Fibroblast of peridontal ligament (primary cell): Measurements from ENCODE around the gene ARNT2.
A peak's percentile ranks its signal among the peaks of the same experiment; 100 is the strongest.

Source experiments
- DNase-seq: peaks from one replicate; pipeline ENCODE4 v3.0.0-alpha.2; 2010; ENCODE audit errors: extremely low read depth

ARNT2 gene

DNA sequence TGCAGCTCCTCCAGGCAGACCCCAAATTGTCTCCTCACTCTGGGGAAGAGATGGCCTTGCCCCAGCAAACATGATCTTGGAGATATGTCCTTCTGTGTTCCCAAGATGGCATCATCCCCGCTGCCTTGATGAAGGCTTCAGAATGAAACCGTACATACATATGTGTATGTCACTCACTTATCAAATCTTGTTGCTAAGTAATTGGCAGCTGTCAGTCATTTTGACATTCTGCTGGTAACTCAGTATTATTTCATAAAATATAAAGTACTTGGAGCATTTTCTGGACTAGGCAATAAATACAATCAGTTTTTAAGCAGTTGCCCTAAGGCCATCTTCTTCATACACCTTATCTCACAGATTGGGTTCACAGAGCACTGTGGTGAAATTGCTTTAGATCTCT, 62.4 kb downstream of the ARNT2 start:
- no peak for DNase-seq

DNA sequence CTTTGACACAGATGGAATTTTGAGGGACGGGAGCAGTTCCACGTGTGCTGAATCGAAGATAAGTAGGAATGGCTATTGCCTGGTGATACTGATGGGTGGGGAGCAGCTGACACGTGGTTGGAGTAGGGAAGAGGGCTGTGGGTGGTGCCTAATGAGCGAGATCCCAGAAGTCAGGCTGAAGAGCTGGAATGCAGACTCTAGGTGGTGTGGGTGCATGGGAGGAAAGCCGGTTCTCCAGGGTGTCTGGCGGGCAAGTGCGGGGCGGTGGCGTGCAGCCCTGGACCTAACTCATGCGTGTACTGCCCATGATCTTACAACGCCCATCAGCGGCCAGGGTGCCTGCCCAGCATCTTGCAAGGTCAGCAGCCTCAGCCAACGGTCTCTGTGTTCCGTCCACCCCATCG, 63.1 kb downstream of the ARNT2 start:
- no peak for DNase-seq

DNA sequence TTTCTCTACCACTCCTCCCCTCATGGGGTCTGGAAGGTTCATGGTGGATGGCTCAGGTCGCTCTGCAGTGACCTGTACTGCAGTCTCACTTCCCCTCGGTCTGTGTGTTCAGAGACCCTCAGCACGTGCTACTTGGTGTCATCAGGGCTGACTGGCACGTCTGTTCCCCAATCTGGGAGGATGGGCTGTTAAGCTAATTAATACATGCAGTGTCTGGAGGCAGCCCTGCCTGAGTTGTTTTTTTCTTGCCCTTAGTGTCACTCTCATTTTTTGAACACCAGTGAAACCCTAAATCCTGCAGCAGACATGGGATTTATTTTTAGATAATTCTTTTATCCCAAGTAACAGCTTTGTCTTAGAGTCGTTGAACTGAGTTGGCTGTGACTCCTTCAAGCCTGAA, 64.6 kb downstream of the ARNT2 start:
- no peak for DNase-seq

DNA sequence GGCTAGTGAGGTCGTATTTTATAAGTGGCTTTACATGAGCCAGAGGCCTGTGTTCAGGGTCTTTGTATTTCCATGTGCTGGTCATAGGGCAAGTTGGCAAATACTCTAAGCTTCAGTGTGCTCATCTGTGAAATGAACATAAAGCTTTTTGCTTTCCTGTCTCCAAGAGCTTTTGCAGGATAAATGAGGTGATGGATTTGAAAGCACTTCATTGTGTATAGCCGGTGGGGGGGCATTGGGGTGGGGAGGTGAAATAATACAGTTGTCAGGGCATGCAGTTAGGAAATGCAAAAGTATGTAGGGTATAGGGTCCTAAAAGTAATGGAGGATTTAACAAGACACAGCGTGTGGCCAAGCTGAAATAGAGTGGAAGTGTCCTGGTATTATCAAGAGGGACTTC, 67.7 kb downstream of the ARNT2 start:
- DNase-seq, result no peak

DNA sequence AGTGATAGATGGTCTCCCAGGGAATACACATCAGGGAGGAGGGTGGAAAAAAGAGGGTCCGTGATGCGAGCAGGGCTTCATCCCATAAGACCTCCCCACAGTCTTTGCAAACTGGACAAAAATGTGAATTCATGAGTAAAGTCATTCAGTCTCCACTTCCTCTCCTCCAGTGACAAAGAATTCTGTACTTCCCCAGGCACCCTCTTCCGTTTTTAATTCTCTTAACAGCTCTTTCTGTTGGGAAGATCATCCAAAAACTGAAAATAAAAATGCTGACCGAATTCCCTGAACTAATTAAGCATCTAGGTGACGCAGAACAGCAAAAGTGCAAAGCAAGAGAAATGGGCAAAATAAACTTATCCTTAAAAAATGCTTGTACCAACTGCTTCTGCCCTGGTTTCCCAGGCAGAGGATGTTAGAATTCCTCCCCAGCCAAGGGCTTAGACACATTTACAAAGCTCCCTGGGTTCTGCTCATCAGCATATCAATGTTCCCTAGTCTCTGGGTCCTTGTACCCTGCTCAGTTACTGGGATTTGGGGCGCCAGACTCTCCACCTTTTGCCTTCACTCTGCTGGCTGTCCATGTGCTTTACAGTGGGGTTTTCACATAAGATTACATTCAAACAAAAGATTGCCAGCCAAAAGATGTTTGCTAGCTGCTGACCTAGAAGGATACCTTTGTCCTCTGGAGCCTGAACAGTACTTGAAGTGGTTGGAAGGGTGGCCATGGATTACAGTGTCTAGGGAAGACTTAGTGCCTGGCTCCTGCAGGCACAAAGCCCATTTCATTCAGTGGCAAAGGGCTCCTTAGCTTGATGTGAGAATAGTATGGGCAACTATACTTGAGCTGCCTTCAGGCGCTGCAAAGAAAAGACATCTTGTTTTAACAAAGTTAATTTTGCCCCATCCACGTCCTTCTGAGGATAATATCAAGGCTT, 69.4 kb downstream of the ARNT2 start:
- DNase-seq, result no peak

DNA sequence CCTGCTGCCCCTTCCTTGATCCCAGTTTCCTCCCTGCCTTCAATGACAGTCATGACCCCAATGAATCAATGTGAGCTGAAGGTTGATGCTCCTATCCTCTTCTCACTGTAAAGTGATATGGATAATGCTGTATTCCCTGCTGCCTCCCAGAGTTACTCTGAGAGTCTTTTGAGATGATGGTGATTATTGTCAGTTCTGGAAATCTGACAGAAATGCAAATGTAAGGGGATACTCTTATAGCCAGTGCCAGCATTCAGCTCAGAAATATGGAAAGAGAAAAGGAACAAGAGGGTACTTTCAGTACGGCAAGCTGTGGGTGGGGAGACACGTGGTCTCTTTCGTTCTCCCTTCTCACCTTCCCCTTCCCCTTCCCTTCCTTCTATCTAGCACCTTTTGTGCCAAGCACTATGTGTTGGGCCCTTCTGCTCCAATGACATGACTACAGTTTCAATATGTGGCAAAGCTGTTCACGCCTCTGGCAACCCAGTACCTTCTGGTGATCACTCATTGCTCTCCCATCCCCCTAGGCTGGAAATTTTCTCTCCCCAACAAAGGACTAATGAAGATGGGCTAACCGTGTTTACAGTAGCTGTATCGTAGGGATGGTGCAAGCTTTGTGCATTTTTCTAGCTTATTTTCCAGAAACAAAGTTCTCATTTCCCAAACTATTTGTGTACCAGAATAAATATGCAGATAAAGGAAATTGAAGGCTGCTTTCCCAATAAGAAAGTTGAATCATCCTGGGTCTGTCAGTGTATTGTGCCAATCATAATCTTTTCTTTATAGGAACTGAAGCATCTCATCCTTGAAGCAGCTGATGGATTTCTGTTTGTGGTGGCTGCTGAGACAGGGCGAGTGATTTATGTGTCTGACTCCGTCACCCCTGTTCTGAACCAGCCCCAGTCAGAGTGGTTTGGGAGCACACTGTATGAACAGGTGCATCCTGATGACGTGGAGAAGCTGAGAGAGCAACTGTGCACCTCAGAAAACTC, 70.3 kb downstream of the ARNT2 start:
- peak; percentile 12 for DNase-seq

DNA sequence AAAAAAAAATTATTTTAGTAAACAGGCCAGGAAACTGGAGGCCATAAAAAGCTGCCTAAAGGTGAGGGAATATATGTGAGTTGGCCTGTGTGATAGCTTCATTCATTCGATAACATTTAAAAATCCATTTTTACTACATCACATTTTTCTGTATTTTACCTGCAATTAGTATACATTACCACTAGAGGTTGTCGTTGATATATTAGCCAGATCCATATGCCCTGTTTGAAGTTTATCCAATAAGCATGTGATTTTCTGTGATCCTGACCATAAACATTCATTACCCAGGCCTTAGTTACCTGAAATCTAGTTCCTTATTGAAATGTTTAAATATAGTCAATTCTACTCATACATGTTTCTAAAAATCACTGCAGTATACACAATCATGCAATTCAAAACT, 71.4 kb downstream of the ARNT2 start:
- DNase-seq, result no peak

DNA sequence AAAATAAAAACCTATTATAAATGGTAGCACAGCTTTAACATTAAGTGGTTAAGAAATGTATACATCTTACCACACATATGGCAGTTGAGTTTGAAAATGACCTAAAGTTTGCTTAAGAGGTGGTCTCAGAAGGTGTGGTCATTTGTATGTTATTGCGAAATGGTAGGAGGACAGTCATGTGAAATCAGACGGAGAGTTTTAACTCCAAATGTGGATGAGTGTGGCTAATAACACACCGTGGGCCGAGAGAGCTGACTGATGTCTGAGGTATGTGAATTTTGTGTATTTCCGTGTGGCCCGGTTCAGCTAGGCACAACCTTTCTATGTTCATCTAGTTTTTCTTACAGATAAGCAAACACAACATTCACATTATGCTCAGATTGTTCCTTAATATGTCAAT, 71.9 kb downstream of the ARNT2 start:
- no peak for DNase-seq

DNA sequence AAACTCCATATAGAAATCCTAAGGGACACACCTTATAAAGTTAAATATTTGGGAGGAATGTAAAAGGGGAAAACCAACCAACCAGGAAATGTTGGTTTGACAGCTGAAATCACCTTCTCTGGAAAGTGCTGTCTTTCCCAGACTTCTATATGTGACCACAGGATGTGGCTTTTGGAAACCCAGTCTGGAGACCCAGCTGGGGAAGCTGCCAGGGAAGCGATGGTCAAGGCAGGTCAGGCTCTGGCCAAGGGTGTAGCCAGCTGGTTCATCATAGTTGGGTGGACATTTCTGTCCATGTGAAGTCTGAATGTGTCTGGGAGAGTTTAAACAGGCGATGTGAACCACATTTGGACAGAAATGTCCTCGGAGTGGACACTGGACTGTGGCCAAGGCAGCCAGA, 73.9 kb downstream of the ARNT2 start:
- no peak for DNase-seq

DNA sequence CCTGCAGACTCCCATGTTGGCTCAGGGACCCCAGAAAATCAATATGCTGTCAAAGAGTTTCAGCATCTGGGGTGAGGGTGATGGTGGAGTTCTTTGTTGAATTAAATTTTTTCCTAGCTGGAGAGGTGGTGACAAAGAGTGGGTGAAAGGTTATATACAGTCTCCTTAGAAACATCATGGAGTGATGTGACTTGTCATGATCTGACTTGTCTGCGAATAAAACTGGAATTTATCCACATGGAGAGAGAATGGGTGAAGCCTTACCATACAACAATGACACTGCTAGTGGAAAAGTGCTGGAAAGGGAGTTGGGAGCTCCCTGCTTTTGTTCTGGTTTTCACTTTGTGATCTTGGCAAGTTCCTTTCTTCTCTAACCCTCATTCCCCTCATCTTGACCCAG, 75.0 kb downstream of the ARNT2 start:
- no peak for DNase-seq

DNA sequence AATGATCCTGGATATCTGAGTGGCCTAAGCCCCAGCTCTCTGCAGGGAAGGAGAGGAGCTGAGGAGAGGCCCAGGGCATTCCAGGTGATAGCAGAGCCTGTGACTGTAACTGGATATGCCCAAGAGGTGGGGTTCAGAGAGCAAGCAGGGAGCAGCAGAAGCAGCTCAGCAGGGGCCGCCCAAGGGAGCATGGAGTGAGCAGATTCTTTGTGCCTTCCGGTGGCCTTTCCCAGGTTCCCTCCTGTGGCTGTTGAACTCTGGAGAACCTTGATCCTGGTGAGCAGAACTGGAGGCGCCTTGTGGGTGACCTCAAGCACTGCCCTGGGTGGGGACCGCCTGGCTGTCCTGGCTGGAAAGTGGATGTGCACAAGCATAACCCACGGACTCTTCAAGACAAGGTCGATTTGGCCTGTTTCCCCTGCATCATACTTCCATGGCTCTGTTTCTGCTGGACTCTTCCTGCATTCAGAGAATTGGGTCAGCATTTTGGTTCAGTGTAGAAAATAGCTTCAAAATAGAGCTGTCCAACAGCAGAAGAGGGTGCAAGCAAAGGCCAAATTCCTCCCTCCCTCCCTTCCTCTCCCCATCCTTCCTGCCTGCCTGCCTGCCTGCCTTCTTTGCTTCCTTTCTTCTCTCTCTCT, 76.1 kb downstream of the ARNT2 start:
- DNase-seq, result peak; percentile 73

DNA sequence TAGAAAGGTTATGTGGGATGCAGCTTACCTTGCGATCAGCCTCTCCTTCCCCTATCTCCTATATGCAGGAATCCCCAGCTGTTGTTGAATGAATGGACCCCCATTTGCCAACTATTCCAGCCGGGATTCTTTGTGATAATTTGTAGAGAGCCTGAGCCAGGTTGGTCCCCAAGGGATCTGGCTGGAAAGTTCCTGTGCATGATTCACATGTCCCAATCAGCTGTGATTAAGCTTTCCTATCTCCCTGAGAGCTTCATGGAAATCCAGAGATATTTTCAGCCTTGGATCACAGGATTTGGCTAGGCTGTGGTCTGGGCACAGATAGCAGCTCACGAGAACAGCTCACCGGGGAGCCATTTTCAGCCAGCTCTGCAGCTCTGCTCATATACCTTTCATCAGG, 76.7 kb downstream of the ARNT2 start:
- DNase-seq, result peak; percentile 98

DNA sequence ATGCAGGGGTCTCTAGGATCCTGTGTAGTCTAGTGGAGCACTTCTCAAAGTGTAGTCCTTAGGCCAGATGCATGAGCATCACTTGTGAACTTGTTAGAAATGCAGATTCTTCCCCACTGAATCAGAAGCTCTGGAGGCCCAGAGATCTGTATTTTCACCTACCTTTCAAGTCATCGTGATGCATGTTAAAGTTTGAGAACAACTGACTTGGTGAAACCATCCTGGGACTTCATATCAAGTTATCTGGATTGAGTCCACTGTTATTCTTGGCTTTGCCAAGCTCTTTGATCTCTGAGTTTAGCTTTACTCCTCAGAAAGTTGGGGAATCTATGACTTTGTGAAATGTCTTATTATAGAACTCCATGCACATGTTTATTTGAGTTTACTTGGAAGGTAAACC, 78.5 kb downstream of the ARNT2 start:
- DNase-seq, result peak; percentile 43

DNA sequence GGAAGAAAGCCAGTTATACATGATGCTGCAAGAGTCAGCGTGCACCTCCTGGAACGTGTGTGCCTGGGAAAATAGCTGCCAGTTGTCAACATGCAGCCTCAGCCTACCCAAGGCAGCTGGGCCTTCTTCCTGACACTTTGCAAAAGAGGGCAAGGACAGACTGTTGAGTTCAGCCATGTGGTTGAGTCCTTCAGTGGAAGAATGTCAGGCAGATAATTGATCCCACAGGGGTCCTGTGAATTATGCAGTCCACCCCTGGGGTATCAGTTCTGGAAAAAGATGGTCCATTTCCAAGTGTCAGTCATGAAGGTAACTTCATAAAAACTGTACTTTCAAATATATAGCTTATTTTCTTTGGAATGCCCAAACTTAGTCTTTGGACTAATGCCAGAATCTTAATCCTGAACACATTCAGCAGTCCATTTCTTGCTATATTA, 79.6 kb downstream of the ARNT2 start:
- DNase-seq, result peak; percentile 40

DNA sequence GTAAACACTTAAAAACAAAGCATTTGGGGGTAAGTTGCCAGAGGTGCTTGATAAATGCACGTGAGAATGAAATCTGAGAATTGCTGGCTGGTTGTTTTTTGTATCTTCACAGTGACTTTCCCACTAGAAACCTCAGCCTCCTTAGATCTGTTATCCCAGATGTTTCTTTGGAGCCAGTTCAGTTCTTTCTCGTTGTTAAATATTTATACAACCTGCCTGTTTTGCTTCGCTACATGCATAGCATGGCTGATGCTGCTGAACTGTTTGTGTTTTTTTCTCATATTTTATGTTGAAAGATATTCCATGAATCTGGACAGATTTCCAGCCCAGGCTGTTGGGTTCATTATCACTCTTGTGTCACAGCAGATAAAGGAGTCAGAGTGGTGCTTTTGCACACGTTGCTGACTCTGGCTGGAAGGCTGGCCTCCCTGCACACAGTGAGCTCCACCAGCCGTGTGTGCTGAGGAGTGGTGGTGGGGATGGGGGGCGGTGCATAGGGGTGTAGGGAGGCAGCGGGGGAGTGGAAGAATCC, 80.2 kb downstream of the ARNT2 start:
- peak; percentile 35 for DNase-seq

DNA sequence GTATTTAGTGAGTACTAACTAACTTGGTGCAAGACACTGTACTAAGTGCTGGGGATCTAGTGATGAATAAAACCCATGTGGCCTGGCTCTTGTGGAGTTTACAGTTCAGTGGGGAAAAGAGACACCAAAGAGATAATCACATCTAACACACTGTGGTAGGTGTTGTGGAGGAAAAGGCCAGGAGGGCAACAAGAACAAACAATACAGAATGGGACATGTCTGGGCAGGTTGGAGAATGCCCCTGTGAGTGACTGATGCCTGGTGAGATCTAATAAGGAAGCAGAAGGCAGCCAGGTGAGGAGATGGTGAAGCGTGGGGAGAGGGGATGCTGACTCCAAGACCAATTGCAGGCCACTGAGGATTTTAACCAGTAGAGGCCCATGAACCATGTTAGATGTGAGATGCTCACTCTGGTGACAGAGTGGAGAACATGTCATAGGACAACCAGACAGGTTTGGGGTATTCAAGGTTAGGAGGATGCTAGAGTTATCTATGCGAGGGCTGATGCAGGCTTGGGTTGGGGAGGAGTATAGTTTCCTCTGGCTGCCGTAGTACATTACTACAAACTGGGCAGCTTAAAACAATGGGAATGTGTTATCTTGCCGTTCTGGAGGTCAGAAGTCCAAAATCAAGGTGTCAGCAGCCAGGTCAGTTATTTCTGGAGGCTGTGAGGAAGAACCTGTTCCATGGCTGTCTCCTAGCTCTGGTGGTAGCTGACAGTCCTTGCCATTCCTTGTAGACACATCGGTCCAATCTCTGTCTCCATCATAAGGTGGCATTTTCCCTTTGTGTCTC, 81.4 kb downstream of the ARNT2 start:
- DNase-seq, result no peak

DNA sequence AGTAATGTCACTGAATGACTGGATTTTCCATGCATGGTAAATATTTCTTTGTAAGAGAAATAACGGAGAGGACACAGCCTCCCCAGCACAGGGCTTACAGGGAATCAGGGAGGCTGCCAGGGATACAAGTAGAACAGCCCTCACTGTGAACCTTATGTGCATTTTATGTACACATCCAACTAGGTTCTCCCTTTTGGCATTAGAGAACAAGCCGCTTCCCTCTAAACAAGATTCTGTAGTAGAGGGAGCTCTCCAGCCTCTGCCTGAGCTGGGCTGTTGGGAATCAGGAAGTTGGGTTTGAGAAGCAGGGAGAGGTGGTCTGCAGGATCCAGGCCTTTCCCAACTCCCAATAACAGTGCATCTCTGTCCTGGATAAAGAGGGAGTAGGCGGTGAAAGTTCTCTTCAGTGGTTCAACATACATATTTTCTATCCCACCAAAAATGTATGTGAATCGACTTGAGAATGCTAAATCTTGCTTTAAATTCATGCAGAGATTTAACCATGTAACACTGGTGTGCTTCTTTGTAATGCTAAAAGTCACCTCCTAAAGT, 83.7 kb downstream of the ARNT2 start:
- no peak for DNase-seq

DNA sequence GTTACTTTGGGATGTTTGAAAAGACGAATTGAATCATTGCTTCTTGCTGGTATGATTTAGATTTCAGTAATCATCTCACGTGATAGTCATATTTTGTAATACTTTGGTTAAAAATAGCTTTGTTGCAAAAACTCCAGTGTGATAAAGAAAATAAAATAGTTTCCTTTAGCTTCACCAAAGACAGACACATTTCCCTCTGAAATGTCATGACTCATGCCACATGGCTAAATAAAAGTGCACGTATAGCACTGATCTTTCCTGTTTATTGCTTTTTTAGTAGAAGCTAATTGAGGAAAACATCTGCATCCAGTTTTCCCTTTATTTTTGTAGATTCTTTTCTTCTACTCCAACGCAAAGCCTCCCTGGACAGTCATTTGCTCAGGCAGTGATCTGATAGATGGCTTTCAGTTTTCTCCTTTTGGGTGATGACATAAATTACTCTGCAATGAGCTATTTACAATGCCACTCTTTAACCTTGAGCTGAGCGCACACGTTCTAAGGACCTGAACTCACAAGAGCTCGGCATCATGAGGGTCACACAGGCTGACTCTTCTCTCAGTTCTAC, 84.9 kb downstream of the ARNT2 start:
- peak; percentile 98 for DNase-seq

DNA sequence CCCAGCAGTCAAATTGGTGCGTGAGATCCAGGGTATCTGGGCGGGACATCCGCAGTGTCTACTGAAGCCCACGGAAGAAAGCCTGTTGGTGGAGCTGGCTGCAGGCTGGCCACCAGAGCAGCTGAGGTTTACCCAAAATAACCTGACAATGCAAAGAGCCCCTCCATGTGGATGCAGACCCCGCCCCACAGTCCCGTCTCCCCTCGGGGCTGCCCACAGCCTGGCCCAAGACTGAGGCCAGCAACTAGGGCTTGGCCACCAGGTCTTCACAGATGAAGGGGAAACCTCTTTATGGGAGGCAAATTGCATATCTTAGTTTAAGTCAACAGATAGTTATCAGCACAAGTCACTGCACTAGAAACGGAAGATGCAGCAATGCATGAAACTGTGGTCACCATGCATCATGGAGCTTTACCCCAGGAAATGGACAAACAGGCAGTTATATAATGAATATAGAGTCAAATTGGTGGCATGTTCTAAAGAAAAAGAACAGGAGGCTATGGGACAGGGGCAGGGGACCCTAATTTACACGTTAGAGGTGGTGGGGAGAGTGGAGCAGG, 86.3 kb downstream of the ARNT2 start:
- DNase-seq, result no peak
